GM21447 (cell line): ENCODE measurements around the gene SPRR1B.
"Not testable (repeated sequence)": the region's sequence is repeated elsewhere in the genome, so short reads cannot be mapped to it uniquely, and the experiment has no call there.

Experiments
- ATAC-seq: cut with Tn5 transposase; IDR thresholded peaks from one replicate; pipeline ENCODE4 v1.9.1; 2021; ENCODE audit not compliant: unreplicated experiment

SPRR1B gene, protein sequence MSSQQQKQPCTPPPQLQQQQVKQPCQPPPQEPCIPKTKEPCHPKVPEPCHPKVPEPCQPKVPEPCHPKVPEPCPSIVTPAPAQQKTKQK

DNA sequence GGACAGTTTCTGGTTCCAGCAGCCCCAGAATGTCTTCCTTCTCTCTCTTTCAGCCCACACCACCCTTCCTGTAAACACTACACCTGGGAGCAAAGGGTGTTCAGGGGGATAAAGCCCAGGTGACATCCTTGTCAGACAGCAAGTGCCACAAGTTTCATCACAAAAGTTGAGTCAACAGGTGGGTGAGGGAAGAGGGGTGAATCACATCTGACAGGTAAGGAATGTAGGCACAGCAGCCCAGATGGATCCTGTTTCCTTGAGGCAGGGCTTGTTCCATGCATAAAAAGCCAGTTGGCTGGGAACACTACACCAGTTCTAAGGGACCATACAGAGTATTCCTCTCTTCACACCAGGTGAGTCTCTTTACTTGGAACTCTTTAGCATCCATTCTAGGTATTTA is at the start of gene SPRR1B:
TSS of gene SPRR1B (plus strand) at position 309 of the 400 bp plus-strand sequence. CDS start 1,143 bp downstream, outside the sequence.
- ATAC-seq: no peak

DNA sequence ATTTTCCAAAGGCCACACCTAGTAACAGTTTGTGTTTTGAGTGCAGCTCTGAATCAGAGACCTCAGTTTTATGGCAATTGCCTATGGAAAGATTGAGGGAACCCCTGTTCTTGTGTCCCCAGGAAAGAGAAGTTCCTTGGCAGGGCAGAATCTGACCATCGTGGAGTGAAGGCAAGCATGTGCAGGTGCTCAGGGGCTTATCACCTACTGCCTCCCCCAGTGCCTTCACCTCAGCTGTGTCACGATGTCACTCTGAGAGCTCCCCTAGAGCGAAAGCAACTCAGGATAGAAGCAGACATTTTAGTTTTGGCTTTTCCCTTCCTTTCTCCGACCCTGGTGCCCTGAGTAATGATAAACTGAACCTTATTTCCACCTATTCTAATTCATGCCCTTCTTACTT is 48.9 kb upstream of the SPRR1B start:
- ATAC-seq: no peak

DNA sequence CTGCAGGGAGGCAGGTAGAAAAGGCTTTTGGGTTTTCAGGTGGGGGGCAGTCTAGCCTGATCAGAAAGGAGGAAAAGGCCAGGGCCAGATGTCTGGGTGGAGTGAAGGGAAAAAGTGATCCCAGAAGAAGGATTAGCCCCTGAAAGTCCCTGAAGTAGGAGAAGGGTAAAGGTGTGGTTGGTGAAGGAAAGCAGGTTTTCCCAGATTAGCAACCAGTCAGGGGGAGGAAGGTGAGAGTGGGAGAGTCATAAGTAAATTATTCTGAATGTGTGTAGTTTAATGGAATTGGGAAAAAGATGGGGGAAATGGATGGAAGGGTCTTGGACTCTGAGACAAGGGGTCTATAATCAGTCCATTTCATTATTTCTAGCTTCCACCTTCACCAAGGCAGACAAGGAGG is 47.8 kb upstream of the SPRR1B start:
- no peak for ATAC-seq

DNA sequence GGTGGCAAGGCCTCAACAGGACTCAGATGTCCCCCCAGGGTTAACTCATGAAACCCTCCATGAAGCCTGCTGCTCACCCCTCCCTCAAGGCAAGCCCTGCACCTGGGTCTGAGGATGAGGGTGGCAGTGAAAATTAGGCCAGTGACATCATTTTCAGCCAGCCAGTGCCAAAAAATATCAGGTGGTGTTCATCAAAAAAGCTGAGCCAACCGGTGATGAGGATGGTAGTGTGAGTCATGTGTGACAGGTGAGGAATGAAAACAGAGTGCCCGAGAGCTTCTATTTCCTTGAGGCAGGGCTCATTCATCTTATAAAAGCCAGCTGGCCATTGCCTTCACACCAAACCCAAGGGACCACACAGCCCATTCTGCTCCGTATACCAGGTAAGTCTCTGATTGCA is 47.3 kb upstream of the SPRR1B start, which contains the start of gene SPRR1A:
TSS of gene SPRR1A (plus strand) at position 339 of the 400 bp plus-strand sequence. CDS start 1,150 bp downstream, outside the sequence.
- no peak for ATAC-seq

DNA sequence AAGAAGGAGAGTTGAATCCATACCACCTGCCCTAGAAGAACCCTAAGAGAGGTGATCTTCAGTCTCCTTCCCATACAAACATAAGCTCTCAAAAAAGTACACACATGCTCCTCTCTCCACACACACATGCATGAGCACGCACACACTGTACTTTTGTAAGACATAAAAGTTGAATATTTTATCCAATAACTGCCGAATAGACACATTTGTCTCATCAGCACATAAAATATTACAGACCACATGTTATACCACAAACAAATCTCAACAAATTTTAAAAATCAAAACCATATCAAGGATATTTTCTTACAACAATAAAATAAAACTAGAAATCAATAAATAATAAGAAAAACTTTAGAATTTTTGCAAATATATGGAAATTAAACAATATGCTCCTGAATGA is 44.4 kb upstream of the SPRR1B start:
- no peak for ATAC-seq

DNA sequence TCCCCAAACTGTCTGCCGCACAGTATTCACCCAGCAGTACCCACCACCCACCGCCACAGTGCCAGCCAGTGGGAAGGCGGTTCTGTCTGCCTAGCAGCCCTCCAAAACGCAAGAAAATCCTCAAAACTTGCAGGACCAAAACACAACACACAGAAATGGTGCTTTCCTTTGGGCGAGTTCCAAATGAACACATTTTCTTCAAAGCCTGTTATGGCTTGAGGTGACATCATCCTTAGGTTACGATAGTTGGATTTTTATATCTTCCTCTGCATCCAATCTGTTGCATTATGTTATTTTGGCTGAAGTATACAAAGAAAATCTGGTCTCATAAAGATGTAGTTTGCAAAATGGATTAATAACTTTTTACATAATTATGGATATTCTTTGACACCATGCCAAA is 37.8 kb upstream of the SPRR1B start:
- ATAC-seq: no peak

DNA sequence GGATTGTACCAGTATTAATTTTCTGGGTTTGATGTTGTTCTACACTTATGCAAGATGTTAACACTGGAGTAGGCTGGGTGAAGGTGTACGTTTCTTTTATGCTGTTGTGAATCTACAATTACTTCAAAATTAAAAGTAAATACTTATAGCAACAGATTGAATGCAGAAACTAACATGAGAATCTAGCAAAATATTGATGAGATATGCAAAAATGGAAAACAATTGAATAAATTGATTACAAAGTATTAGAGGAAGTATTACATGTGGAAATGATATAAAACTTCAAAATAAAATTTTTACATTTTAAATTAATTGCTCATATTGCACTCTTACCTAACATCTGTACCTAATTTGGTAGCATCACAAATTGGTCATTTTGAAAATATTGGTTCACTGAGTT is 35.2 kb upstream of the SPRR1B start:
- no peak for ATAC-seq

DNA sequence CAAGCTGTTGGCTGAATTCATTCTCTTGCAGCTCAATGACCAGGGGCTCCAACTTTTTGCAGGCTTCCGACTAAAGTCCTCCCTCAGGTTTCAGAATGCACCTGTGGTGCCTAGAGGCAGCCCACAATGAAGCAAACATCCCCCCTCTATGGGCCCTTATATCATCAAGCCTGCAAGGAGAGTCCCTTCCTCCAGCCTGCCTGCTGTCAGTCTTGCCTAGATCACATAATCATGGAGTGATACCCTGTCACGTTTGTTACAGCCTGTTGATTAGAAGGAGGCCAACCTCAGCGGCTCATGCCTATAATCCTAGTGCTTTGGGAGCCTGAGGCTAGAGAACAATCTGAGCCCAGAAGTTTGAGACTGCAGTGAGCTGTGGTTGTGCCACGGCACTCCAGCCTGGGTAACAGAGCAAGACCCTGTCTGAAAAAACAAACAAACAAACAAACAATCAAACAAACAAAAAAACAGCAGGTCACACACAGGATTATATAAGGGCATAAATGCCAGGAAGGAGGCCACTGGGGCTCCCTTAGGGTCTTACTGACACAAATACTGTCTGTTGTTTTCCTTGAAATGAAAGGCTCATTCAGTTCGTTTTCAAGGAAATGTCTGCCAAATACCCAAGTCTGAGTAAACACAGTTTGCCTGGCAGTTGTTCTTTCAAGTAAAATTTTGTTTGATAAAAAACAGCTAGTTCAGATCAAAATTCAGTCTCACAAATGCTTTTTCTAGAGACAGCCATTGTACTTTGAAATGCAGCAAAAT is 34.2 kb upstream of the SPRR1B start:
- ATAC-seq: no peak

DNA sequence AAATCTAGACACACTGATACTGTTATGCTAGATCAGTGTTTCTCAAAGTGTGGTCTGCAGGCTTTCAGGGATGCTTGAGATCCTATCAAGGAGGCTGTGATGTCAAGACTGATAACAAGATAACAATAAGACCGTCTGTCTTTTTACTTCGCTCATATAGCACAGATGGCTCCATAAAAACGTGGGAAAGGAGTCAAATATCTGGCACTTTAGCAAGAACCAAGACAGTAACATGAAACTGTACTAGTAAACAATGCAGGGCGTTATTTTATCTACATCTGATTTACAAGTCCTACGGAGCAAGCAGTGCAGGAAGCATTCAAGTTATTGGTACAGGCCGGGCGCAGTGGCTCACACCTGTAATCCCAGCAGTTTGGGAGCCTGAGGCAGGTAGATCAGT is 33.1 kb upstream of the SPRR1B start:
- ATAC-seq: no peak

DNA sequence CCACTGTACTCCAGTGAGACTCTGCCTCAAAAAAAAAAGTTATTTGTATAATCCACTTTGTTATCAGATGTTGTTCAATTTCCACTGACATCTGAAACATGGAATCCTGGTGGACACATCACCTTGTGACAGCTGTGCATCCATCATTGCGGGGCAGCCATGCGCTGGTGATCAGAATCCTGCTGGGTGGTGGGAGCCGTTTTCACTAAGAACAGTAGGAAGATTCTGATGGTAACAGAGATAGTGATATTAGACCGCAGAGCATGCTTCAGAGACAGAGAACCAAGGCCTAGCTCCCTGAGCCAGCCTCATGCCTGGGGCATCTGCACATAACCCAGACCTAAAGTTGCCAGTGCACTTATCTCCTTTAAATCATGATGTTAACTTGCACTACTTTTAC is 32.5 kb upstream of the SPRR1B start:
- ATAC-seq: no peak

DNA sequence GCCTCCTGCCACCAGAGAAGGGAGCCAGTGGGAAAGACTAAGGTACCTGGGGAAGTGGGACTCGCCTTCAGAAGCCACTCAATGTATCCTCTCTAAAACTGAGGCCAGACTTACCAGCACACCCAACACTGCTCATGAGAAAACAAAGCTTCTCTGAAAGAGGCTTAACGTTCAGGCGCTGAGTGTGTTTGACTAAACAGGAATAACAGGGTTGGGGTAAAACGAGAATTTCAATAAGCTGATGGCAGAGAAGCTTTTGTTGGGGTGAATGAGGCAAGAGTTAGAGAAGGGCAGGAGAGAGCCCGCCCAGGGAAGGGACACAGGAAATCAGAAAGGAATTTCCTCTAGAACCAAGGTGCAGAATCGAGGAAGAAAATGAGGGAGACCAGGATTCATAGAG is 31.2 kb upstream of the SPRR1B start:
- ATAC-seq: no peak

DNA sequence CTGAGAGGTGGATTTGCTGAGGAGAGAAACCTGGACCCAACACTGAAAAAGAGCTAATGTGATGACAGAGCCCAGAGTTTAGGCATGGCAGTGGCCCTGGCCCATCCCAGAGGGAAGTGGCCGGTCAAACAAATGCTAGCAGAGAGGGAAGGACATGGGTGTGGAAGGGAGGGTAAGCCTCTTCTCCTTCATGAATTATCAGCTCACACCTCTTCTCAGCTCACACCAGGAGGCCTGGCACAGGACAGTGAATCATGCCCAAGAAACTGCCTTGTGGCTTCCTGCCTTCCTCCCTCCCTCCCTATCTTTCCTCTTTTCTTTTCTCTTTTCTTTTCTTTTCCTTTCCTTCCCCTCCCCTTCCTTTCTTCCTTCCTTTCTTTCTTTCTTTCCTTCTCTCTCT is 30.7 kb upstream of the SPRR1B start:
- no peak for ATAC-seq

DNA sequence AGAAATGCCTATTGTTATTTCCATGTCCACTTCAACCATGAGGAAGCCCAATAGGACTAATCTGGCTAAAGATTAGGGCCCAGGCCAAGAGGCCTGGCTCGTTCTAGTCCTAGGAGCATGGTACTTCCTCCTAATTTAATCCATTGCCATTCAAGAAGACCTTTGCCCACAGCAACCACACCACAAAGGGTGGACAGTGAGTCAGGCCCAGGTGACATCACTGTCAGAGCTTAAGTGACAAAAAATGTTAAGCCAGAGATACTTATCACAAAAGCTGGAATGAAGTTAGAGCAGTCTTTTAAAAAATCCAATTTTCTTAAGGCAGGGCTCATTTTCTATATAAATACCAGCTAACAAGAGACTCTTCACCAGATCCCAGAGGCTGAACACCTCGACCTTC is 29.6 kb upstream of the SPRR1B start, which contains the start of gene SPRR3:
TSS of gene SPRR3 (plus strand) at position 368 of the 400 bp plus-strand sequence. CDS start 1,272 bp downstream, outside the sequence.
- no peak for ATAC-seq

DNA sequence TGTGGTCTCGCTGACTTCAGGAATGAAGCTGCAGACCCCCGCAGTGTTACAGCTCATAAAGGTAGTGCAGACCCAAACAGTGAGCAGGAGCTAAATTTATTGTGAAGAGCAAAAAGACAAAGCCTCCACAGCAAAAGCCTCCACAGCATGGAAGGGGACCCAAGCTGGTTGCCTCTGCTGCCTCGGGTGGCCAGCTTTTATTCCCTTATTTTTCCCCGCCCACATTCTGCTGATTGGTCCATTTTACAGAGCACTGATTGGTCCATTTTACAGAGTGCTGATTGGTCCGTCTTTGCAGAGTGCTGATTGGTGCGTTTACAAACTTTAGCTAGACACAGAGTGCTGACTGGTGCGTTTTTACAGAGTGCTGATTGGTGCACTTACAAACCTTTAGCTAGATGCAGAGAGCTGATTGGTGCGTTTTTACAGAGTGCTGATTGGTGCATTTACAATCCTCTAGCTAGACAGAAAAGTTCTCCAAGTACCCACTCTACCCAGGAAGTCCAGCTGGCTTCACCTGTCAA is 19.7 kb upstream of the SPRR1B start:
- ATAC-seq: not testable (repeated sequence)

DNA sequence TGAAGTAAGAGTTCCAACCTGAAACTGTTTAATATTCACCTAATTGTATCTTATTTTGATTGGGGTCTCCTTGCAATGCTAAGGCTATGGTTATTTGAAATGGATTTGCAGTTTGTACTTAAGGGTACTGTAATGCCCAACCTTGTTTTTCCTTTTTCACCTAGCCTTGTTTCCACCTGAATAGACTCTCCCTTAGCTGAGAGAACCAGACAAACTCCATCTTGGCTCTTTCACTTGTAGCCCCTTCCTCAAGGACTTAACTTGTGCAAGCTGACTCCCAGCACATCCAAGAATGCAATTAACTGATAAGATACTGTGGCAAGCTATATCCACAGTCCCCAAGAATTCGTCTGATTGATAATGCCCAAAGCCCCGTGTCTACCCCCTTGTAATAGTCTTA is 9.2 kb upstream of the SPRR1B start:
- not testable (repeated sequence) for ATAC-seq

DNA sequence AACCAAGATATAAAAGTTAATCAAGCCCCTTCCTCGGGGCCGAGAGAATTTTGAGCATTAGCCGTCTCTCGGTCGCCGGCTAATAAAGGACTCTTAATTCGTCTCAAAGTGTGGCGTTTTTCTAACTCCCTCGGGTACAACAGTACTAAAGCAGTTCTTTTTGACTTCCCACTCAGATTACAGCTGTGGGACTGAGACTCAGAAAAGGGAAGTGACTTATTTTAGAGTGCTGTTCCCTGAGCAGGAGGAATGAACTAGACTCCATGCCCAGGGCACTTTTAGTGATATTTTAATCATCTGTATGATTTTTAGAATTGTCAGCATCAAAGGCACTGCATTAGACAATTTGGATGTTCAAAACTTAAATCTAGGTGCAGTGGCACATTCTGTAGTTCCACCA is 8.7 kb upstream of the SPRR1B start:
- ATAC-seq: not testable (repeated sequence)

DNA sequence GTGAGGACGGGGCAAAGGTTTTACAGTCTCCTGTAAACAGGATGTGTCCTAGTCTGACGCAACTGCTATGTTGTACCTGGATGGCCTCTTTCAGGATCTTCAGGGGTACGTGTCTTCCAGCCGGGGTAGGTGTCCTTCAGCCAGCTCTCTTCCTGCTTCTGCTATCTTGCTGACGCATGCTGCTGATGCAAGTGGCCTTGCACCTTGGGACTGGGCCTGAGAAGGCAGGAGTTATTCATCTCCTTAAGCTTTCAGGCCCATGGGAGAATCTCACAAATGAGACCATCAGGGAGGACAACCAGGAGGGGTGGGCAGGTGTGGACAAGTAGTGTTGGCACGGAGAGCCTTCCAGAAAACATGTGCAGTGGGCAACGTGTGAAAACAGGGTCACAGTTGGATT is 7.9 kb upstream of the SPRR1B start:
- ATAC-seq: no peak

DNA sequence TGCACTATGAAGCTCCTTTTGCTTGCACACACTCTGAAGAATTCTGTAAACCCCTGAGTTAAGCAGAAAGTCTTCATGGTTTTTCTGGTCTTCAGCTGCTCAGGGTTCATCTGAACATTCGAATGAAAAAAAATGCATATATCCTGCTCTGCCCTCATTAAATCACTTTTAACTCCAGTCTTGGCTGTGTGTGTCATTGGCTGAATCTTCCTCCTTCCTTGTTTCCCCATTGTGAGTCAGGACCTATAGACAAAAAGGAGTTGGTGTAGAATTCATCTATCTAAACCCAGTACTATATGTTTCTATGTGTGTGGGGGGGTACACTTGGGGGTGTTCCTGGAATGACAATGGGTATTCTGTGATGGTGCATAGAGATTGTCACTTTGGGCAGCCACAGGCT is 6.6 kb upstream of the SPRR1B start:
- ATAC-seq: no peak

DNA sequence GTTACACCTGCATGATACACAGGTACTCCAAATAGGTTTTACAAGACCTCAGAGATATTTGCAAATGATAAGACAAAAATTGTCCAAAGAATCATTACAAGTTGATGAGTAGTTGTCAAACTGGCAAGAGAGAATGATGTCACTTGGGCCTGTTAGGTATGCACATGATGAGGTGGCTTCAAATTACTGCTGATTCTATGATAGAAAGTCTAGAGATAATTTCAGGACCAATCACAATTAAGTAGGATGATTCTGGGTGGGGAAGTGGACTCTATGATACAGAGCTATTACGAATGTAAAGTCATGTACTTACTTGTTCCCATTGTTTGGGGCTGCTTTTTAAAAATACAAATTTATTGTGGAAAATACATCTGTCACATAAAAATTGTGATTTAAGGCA is 5.2 kb upstream of the SPRR1B start:
- ATAC-seq: no peak

DNA sequence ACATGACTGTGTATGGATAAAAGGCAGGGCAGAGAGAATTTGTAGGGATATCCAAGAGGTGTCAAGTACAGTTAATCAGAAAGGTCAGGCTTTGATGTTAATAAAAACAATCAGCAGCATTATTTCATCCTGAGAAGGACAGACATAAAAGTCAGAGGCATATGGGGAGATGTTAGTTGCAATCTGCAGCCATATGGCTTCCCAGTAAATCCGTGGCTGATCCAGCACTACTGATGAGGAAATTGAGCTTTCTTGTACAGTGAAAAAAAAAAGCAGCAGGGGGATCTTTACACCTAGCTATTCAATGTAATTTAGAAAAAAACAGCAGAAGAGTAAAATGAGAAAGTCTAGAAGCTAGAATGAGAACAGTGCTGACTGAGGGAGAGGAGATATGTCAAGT is 2.2 kb upstream of the SPRR1B start:
- no peak for ATAC-seq

DNA sequence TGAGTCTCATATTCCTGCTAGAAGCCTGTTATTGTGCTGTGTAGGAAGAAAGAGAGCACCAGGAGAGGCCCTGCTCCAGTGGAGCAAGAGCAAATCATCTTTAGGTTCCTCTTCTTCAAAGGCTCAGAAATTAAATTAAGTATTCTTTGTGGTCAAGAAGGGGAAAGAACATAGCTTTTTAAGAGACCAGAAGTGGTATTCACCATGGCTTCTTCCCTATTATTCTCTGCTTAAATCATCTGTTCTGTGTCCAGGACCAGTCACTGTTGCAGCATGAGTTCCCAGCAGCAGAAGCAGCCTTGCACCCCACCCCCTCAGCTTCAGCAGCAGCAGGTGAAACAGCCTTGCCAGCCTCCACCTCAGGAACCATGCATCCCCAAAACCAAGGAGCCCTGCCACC is 1.1 kb downstream of the SPRR1B start:
- no peak for ATAC-seq

DNA sequence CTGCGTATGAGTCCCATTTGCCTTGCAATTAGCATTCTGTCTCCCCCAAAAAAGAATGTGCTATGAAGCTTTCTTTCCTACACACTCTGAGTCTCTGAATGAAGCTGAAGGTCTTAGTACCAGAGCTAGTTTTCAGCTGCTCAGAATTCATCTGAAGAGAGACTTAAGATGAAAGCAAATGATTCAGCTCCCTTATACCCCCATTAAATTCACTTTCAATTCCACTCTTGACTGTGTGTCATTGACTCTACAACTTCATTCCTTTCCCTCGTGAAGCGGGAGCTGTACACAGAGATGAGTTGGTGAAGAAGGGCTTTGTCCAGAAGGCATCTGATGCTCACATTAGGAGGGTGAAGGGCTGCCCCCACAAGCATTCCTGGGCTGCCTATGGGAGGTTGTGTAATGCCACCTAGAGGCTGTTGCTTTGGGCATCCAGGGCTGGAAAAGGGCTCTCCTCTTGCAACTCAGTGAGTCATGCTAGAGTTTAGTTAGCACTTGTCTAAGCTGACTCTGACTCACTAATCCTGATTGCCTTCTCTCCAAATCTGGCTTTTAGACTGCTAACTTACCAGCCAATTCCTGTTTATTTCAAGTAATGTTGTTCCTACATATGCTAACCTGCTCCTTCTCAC is 1.8 kb downstream of the SPRR1B start:
- no peak for ATAC-seq
